WTC11 (cell line): ENCODE measurements around the gene NECTIN2.
"Not testable (repeated sequence)": the region's sequence is repeated elsewhere in the genome, so short reads cannot be mapped to it uniquely, and the experiment has no call there.

Experiments used
- ESRRA ChIP-seq: sonication (generic); formaldehyde crosslinking; IDR thresholded peaks from 2 replicates; pipeline ENCODE4 v1.8.1; 2022; ENCODE audit warnings: mild to moderate bottlenecking, missing genetic modification reagents, borderline replicate concordance
- ZNF416 ChIP-seq: fragments of 250-450 bp; sonication (Bioruptor Pico); IDR thresholded peaks from 2 replicates; pipeline ENCODE4 v1.9.0; 2021; ENCODE audit warnings: mild to moderate bottlenecking, inconsistent platforms
- ZNF423 ChIP-seq: fragments of 250-450 bp; sonication (Bioruptor Pico); IDR thresholded peaks from 2 replicates; pipeline ENCODE4 v2.1.2; 2022; ENCODE audit warnings: mild to moderate bottlenecking, moderate library complexity
- TF ChIP-seq, protein P1 (sequence below): fragments of 200-600 bp; IDR thresholded peaks from 2 replicates; pipeline ENCODE4 v1.8.0; 2022; ENCODE audit warnings: antibody characterized with exemption
- TF ChIP-seq, protein P2 (sequence below): sonication (generic); formaldehyde crosslinking; IDR thresholded peaks from 2 replicates; pipeline ENCODE4 v1.8.0; 2023; ENCODE audit warnings: missing genetic modification reagents, mild to moderate bottlenecking, borderline replicate concordance
- TF ChIP-seq, protein P3 (sequence below): sonication (generic); formaldehyde crosslinking; IDR thresholded peaks from 2 replicates; pipeline ENCODE4 v1.8.0; 2022; ENCODE audit warnings: mild to moderate bottlenecking, missing genetic modification reagents

DNA sequence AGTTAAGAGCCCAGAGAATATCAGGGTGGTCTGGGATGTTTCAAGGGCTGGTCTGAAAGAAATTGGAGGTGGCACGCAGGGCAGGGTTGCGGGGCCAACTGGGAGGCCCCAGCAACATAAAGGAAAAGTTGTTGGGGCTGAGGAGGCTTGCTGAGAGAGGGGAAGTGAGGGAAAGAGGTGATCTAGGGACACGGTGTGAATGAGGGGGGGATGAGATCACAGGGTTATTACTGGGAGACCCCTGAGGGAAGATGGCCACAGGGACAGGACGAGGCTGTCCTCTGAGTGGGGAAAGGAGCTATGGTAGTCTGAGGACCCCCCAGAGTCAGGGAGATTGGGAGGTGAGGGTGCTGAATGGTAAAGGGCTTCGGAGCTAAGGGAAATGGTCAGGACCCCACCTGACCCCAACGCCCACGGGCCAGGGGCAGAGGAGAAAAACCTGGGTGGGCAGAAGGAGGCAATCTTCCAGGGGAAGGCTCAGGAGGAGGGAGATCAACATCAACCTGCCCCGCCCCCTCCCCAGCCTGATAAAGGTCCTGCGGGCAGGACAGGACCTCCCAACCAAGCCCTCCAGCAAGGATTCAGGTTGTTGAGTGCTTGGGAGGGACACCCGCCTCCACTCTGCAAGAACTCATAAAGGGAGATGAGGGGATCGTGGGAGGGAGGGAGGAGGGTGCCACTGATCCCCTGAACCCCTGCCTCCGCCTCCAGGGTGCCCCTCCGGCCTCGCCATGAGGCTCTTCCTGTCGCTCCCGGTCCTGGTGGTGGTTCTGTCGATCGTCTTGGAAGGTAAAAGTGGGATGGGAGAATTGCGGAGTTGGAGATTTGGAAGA is 80.4 kb downstream of the NECTIN2 start:
- TF ChIP-seq ZNF423 (CRISPR knock-in tag); ZNF416 (CRISPR knock-in tag); ESRRA: not testable (repeated sequence)
- TF ChIP-seq, protein P1, sequence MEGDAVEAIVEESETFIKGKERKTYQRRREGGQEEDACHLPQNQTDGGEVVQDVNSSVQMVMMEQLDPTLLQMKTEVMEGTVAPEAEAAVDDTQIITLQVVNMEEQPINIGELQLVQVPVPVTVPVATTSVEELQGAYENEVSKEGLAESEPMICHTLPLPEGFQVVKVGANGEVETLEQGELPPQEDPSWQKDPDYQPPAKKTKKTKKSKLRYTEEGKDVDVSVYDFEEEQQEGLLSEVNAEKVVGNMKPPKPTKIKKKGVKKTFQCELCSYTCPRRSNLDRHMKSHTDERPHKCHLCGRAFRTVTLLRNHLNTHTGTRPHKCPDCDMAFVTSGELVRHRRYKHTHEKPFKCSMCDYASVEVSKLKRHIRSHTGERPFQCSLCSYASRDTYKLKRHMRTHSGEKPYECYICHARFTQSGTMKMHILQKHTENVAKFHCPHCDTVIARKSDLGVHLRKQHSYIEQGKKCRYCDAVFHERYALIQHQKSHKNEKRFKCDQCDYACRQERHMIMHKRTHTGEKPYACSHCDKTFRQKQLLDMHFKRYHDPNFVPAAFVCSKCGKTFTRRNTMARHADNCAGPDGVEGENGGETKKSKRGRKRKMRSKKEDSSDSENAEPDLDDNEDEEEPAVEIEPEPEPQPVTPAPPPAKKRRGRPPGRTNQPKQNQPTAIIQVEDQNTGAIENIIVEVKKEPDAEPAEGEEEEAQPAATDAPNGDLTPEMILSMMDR = not testable (repeated sequence)
- TF ChIP-seq, protein P2, sequence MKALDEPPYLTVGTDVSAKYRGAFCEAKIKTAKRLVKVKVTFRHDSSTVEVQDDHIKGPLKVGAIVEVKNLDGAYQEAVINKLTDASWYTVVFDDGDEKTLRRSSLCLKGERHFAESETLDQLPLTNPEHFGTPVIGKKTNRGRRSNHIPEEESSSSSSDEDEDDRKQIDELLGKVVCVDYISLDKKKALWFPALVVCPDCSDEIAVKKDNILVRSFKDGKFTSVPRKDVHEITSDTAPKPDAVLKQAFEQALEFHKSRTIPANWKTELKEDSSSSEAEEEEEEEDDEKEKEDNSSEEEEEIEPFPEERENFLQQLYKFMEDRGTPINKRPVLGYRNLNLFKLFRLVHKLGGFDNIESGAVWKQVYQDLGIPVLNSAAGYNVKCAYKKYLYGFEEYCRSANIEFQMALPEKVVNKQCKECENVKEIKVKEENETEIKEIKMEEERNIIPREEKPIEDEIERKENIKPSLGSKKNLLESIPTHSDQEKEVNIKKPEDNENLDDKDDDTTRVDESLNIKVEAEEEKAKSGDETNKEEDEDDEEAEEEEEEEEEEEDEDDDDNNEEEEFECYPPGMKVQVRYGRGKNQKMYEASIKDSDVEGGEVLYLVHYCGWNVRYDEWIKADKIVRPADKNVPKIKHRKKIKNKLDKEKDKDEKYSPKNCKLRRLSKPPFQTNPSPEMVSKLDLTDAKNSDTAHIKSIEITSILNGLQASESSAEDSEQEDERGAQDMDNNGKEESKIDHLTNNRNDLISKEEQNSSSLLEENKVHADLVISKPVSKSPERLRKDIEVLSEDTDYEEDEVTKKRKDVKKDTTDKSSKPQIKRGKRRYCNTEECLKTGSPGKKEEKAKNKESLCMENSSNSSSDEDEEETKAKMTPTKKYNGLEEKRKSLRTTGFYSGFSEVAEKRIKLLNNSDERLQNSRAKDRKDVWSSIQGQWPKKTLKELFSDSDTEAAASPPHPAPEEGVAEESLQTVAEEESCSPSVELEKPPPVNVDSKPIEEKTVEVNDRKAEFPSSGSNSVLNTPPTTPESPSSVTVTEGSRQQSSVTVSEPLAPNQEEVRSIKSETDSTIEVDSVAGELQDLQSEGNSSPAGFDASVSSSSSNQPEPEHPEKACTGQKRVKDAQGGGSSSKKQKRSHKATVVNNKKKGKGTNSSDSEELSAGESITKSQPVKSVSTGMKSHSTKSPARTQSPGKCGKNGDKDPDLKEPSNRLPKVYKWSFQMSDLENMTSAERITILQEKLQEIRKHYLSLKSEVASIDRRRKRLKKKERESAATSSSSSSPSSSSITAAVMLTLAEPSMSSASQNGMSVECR (CRISPR knock-in tag) = not testable (repeated sequence)
- TF ChIP-seq, protein P3, sequence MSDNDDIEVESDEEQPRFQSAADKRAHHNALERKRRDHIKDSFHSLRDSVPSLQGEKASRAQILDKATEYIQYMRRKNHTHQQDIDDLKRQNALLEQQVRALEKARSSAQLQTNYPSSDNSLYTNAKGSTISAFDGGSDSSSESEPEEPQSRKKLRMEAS = not testable (repeated sequence)
